H4 (cell line): ENCODE measurements around the gene TSPAN9. TPM values are rescaled to one million over a fixed set of nuclear protein-coding genes. Genes with fewer than 3 reads are reported as not detected.

Source experiments
- DNase-seq: peaks from one replicate; pipeline ENCODE4 v3.0.0-alpha.2; 2015; ENCODE audit warnings: low spot score
- total RNA-seq: library from RNA; depleted of rRNA; stranded (reverse); fragments of >200 nt; shearing (Covaris generic); gene quantifications from 2 replicates; pipeline ENCODE4 v1.2.3, GENCODE V29; 2014

TSPAN9 gene
- total RNA-seq, 1 experiment from 2014 or later: 12.7 TPM

- no peak for DNase-seq
These were observed 110.9 kb downstream of the TSPAN9 start for GRCh38 chr12:3187846-3188770.

GRCh38 chr12:3189282-3189681 lies 112.1 kb downstream of the TSPAN9 start:
- no peak for DNase-seq

- DNase-seq: no peak
These were observed 112.9 kb downstream of the TSPAN9 start for GRCh38 chr12:3190101-3190500.

GRCh38 chr12:3191450-3191849 lies 114.3 kb downstream of the TSPAN9 start:
- no peak for DNase-seq

GRCh38 chr12:3192221-3192620 lies 115.0 kb downstream of the TSPAN9 start:
- no peak for DNase-seq

GRCh38 chr12:3193131-3193530 lies 116.0 kb downstream of the TSPAN9 start:
- no peak for DNase-seq

GRCh38 chr12:3193755-3194154 lies 116.6 kb downstream of the TSPAN9 start:
- no peak for DNase-seq

GRCh38 chr12:3195337-3195736 lies 118.2 kb downstream of the TSPAN9 start:
- DNase-seq: no peak

GRCh38 chr12:3195859-3196483 lies 118.8 kb downstream of the TSPAN9 start:
- no peak for DNase-seq

GRCh38 chr12:3196488-3196887 lies 119.3 kb downstream of the TSPAN9 start:
- no peak for DNase-seq

GRCh38 chr12:3197131-3197818 lies 120.1 kb downstream of the TSPAN9 start:
- no peak for DNase-seq

GRCh38 chr12:3199551-3200031 lies 122.4 kb downstream of the TSPAN9 start:
- no peak for DNase-seq

- no peak for DNase-seq
These were observed 122.9 kb downstream of the TSPAN9 start for GRCh38 chr12:3200032-3200617.

GRCh38 chr12:3200814-3201233 lies 123.6 kb downstream of the TSPAN9 start:
- no peak for DNase-seq

- DNase-seq: no peak
These were observed 124.3 kb downstream of the TSPAN9 start for GRCh38 chr12:3201339-3202051.

GRCh38 chr12:3202096-3202495 lies 124.9 kb downstream of the TSPAN9 start:
- no peak for DNase-seq

- no peak for DNase-seq
These were observed 125.7 kb downstream of the TSPAN9 start for GRCh38 chr12:3202734-3203446.

- DNase-seq: no peak
These were observed 126.5 kb downstream of the TSPAN9 start for GRCh38 chr12:3203713-3204112.

GRCh38 chr12:3204143-3204542 lies 127.0 kb downstream of the TSPAN9 start:
- DNase-seq: no peak

GRCh38 chr12:3204730-3205531 lies 127.8 kb downstream of the TSPAN9 start:
- DNase-seq: no peak
